GM21528 (cell line): ENCODE measurements around the gene GALNT12.

Source experiments
- ATAC-seq: cut with Tn5 transposase; IDR thresholded peaks from one replicate; pipeline ENCODE4 v1.9.1; 2021; ENCODE audit warnings: mild to moderate bottlenecking, moderate library complexity; ENCODE audit not compliant: unreplicated experiment, low FRiP score

The GALNT12 gene

DNA sequence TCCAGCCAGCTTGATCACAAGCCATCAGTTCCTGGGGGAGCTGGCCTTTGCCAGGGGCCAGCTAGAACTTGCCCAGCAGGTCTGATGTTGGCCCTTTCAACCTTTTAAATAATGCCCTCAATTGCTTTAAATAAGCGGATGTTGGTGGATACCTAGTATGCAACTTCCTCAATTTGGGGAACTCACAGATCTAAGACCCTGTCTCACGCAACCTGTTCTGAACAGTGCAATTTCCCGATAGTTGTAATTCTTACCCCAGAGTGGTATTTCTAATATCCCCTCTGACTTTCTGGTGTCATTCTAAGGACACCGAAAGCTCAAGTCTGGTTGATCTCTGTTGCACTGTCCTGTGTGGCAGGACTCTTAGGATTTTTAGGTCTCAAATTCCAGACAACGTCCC is 23.1 kb downstream of the GALNT12 start:
- ATAC-seq: no peak

DNA sequence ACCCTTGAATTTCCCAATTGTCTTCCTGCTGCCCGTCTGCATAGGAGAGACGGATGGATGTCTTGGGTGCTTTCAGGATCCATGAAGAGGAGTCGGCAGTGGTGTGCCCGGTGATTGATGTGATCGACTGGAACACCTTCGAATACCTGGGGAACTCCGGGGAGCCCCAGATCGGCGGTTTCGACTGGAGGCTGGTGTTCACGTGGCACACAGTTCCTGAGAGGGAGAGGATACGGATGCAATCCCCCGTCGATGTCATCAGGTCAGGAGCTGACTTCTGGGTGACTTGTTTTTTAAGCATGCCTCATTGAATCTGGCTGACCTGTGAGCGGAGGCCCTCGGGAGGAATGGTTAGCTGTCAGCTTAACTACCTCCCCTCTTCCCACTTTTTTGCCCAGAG is 24.2 kb downstream of the GALNT12 start:
- ATAC-seq: no peak

DNA sequence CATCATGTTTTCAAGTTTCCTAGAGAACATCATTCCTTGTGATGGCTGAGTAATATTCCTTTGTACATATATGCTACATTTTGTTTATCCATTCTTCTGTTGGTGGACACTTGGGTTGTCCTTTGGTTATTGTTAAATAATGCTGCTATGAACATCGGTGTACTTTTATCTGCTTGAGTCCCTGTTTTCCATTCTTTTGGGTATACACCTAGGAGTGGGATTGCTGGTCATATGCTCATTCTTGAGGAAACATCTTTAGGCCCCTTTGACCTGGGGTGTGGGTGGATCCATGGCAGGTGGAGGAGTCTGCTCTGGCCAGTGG is 25.3 kb downstream of the GALNT12 start:
- ATAC-seq: no peak

DNA sequence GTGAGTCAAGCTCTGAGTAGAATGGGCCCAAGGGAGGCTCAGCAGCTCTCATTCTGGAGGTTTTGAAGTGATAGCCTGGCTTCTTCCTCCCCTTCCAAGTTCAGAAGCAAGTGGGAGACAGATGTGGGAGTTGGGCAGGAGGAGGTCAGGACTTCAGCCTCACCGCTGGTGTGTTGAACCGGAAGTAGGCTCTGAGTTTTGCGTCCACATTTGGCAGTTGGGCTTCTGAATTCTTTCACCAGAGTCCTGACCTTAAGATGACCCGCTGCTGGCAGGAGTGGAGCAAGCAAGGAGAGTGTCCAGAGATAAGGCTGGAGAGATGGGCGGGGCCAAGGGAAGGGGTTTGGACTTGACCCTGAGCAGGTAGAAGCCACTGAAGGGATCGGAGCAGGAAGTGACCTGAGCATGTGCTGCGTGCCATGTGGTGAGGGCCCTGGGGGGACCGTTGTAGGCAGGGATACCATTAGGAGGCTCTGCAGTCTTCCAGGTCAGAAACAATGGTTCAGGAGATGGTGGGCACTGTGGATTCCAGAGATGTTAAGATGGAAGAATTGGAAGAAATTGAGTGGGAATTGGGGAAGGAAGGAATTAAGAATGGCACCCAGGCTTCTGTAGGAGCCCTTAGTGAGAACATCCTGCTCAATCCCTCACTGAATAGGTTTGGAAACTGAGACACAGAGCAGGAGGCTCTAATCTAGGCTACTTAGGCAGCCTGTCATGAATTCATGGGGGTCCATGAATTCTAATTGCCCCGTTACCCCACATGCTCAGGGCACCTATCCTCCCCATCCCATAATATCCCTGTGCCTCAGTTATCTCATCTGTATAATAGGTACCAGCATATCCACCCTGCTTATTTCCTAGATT is 25.9 kb downstream of the GALNT12 start:
- ATAC-seq: no peak

DNA sequence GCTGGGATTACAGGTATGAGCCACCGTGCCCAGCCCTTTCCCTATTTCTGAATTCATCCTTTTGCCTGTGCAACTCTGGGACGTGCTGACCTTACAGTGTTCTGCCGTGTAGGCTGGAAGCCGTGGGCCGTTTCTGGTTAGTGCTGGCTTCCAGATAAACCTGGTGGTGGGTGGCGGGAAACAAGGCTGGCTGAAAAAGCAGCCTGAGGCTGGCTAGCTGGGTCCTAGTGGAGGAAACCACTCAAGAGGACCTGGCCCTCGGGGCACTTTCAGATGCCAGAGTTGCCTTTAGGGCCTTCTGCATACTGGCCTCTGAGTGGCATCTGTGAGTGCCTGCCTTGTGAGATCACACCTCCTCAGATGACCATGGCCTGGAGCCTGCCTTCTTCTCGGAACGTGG is 26.9 kb downstream of the GALNT12 start:
- no peak for ATAC-seq

DNA sequence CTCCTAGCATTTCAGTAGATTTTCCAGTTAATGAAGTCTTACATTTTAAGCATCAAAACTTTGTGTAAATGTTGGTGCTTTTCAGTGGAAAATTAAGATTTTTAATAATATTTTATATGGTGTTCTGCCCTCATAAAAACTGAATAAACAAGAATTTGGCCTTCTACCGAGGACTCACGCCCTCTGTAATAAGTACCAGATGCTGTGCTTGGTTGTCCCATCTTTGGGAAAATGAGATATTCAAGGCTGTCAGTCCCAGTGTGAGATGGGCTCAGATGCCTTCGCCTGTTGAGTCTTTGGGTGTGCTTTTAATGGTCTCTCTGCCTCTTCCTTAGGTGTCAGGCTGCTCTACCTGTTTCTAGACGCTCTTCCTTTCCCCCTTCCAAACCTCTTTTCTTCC is 28.7 kb downstream of the GALNT12 start:
- ATAC-seq: no peak

DNA sequence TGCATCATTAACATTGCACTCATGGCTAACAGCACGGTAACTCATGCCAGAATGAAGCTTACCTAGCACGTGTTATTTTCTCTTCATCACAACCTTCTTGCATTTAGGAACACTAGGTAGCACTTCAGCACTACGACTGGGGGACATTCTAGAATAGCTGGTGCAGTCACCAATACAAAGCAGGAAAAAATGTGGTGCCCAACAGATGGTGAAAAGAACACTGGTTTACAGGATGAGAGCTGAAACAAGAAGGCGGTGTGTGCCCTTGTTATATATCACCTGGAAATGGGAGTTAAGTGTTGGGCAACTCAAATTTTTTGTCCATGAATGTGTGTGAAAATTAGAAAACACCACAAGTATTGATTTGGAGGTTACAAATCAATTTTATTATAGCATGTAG is 30.0 kb downstream of the GALNT12 start:
- no peak for ATAC-seq

DNA sequence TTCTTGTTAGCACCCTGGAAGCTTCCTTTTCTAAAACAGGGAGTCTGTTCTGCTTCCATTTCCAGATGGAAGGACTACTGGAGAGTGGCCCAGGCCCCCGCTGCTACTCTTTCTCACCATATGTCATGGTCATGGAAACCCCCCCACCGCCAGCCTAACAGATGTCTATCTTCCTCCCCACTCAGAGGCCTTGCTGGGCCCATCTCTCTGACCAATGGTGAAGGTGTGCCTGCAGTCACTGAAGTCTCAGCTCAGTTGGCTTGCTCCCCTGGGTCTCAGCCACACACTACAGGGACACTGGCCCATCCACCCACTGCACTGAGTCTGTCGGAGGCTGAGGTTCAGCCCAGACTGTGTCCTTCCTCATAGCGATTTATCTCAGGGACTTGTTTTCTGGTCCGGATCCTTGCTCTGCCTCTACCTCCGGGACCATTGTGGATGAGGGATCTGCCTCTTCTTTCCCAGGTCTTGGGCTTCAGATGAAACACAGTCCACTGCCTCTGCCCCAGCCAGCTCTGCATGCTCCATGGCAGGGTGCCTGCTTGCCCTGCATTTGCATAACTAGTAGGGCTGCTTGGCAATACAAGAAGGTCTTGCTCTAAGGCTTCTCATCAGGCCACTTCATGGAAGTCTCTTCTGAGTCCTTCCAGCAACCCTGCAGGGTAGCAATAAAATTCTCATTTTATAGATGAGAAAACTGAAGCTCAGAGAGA is 30.8 kb downstream of the GALNT12 start:
- ATAC-seq: no peak

DNA sequence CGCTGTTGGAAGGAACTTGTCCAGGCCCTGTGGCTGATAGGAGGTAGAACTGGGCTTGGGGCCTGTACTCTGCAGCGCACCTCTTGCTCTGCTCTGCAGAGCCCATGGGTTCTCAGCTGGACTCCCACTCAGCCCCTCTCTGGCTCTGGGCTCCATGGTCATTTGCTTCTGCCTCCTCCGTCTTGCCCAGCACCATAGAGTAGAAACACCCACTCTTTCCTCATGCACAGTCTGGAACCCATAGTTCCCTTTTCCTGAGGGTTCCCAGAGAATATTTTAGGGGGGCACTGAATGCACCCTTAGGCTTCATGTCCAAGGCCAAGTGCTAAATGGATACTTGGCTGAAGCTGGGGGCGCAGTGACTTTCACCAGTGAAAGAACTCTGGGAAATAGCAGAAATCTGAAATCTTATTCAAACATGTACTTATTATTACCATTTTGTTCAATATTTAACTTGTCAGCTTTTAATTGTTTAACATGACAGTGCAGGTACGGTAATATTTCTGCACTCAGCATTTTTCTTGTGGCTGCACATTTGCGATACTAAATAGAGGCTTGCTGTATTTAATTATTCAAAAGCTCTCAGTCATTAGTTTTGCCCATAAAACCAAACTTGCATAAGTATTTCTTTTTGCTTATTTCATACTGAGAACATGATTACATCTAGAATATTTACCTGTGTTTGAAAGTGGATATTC is 31.5 kb downstream of the GALNT12 start:
- ATAC-seq: no peak

DNA sequence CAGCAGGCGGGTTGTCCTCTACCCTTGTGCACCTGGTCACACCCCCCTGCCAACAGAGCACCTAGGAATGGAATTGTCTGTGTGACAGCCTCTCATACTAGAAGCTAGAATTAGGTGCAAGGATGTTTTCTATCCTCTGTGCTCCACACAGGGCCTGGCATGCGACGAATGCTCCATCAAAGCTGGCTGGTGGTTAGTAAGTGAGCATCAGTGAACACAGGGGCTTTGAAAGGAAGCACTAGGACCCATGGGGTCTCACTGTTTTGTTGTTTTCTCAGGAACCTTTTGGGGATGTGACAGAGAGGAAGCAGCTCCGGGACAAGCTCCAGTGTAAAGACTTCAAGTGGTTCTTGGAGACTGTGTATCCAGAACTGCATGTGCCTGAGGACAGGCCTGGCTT is 32.3 kb downstream of the GALNT12 start:
- no peak for ATAC-seq

DNA sequence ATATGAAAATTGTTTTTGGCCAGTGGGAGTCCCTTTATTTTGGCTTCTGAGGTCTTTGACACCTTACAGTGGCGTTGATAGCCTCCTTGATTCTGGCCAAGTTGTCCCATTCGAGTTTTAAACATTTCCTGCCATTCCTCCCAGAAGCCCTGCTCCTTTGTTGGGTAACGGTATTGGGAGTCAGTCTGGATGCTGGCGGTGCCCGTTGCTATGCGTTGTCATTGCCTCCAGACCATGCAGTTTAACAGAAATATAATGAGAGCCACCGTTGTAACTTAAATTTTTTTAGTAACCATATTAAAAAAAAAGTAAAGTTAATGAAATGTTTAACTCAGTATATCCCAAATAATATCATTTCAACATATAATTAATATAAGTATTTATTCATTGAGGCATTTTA is 35.0 kb downstream of the GALNT12 start:
- no peak for ATAC-seq

DNA sequence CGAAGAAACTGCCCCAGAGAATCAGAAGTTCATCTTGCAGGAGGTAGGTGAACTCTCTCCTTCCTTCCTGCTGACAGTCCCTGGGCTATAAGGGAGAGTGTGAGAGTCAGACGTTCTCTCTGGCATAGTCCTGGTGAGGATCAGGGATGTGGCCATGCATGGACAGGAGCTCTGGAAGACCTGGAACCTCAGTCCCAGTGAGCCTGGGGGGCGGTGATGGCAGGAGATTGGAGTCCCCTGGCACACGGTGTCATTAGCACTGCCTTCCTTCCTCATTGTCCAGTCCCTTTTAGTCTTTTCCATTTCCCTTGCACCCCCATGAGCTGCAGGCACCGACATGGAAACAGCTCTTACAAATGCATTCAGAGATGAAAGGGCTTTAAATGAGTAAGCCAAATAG is 38.6 kb downstream of the GALNT12 start:
- ATAC-seq: no peak

DNA sequence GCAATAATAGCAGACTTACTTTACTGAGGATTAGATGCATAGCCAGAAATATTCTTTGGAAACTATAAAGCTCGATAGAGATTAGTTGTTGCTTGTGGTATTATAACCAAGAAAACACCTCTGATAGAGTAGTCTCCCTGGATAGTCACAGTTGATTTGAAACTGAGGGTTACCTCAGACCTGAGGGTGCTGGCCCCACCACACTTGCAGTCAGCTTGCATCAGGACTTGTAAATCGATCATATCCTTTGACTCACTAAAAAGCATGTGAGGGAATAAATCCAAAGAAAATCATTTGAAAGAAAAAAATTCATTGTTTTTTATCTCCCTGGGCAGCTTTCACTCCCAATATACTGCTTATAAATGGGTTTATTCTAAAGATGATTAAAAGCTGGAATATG is 39.4 kb downstream of the GALNT12 start:
- ATAC-seq: no peak

DNA sequence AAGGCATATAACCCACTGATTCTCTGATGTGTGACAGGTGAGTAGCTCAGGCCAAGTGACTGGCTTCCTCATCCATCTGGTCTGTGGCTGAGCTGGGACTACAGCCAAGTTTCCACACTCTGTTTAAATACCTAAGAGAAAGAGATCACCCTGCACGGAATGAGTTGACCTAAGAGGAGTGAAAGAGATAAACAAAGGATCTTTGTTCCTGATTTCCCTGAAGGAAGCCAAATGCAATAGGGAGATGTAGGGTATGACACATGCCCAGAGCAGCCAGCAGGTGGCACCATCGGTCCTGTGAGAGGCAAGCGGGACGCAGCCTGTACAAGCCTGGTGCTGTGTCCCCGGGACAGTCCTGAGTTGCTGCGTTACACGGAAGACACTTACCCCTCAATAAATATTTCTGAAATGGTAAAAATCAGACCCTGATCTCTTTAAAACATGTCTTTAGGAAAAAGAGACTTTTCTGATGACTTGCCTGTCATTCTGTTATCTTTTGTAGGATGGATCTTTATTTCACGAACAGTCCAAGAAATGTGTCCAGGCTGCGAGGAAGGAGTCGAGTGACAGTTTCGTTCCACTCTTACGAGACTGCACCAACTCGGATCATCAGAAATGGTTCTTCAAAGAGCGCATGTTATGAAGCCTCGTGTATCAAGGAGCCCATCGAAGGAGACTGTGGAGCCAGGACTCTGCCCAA is 41.1 kb downstream of the GALNT12 start:
- peak; percentile 89 for ATAC-seq

DNA sequence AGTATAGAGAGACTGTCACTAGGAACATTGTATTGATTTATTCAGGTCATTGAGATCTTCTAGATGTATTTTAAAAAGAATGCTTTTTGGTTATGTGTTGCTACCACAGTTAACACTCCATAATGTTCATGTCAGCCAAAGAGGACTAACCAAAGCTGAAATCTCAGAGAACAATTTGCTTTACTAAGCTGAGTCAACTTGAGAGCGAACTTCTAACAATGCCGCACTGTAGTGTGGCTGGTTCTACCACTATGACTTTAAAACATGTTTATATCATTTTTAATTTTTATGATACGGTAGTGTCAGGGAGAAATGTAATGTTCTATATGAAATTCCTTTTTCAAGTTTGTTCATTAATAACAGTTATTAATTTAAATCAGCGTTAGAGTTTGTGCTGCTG is 42.1 kb downstream of the GALNT12 start:
- no peak for ATAC-seq

DNA sequence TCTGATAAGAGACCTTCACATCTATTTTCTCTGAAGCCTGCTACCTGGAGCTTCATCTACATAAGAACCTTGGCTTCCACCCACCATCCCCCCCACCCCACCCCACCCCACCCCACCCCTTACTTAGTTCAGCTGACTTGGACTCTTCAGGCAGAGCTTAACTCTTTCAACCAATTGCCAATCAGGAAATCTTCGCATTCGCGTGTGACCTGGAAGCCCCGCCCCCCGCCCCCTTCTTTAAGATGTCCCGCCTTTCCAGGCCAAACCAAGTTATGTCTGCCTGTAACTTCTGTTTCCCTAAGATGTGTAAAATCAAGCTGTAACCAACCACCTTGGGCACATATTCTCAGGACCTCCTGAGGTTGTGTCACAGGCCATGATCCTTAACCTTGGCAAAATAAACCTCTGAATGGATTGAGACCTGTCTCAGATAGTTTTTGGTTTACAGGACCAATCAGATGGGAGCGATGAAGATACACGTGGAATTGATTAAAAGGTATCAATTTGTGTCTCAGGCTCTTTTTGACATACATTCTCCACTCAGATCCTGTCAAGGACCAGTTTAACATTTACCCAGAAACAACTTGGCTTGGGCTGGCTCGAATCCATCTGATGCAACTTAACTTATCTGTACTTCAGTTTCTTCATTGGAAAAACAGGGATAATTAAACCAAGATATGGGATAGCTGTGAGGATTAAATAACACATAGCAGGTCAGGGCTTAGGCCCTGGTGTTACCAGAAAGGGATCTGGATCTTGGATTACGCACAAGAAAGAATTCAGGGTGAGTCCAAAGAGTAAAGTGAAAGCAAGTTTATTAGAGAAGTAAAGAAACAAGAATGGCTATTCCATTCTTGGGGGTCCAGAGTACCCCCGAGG is 43.6 kb downstream of the GALNT12 start:
- ATAC-seq: no peak

DNA sequence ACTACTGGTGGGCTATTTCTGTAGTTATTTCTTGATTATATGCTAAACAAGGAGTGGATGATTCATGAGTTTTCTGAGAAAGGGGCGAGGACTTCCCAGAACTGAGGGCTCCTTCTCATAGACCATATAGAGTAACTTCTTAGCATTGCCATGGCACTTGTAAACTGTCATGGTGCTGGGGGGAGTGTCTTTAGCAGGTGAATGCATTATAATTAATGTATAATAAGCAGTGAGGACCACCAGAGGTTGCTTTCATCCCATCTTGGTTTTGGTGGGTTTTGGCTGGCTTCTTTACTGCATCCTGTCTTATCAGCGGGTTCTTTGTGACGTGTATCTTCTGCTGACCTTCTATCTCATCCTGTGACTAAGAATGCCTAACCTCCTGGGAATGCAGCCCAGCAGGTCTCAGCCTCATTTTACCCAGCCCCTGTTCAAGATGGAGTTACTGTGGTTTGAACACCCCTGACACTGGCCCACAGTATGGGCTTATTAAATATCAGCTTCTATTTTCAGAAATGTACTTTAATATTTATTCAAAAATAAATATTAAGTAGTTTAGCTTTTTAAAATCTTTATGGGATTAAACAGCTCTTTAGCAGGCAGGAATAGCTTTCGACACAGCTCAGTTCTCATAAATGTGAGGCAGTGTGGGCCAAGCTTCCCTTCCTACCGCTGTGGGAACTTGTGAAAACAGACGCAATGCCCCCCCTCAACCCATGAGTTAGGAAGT is 44.4 kb downstream of the GALNT12 start:
- no peak for ATAC-seq

DNA sequence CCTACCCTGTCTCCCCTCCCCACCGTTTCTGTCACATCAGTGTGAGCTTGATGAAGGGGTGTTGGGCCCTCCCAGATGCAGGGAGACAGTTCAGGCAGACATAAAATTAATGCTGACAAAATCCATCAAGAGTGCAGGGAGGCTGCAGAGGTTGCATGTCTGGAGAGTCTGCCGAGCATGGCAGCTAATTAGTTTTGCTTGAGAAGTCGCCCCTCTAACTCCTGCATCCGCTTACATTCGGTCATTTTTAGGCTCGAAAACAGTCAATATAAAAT is 44.9 kb downstream of the GALNT12 start:
- no peak for ATAC-seq

DNA sequence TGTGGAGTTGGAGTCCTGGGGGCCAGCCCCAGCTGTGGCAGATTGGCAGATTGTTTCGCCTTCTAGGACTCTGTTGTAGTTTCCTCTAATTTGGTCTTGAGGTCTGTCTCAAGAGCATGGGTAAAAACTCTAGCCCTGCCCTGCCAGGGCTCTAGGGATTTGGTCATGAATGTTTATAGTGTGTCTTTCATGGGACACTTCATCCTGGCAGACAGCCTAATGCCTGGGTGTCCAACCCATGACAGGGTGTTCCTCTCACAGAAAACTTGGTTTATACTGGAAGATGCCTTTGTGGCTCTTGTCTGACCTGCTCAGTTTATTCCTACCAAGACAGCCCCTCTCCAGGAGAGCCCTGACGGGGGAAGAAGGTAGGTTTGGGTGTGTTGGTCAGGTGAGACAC is 45.5 kb downstream of the GALNT12 start:
- no peak for ATAC-seq

DNA sequence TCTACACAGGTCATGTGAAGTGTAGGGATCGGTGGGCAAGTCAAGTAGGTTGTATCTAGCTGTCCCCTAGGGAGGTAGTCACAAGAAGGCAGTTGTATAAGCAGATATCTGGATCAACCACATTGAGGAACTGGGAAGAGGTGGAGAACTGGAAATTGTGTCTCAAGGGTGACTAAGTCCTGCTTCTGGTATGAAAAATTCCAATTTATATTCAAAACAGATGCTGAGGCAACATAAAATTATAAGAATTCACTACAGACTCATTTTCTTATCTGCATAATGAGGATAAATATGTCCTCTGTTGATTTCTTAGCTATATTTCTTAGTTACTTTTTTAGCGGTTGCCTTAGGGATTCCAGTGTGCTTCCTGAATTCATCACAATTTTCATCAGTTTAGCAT is 46.8 kb downstream of the GALNT12 start:
- no peak for ATAC-seq
